HepG2 (cell line): ENCODE data around the gene CASD1. TPM values are rescaled to one million over a fixed set of nuclear protein-coding genes. Genes with fewer than 3 reads are reported as not detected.
A peak's percentile ranks its signal among the peaks of the same experiment; 100 is the strongest.

Experiments used
- ARNTL ChIP-seq: sonication (generic); formaldehyde crosslinking; IDR thresholded peaks from 2 replicates; pipeline ENCODE4 v1.4.0; 2020; ENCODE audit warnings: mild to moderate bottlenecking, missing genetic modification reagents
- CTCF ChIP-seq: sonication (generic); formaldehyde crosslinking; IDR thresholded peaks from 2 replicates; pipeline ENCODE4 v1.5.0; 2020; ENCODE audit warnings: mild to moderate bottlenecking, missing genetic modification reagents, moderate library complexity
- DMAP1 ChIP-seq: IDR thresholded peaks from 2 replicates; pipeline ENCODE4 v1.6.1; 2016
- E2F2 ChIP-seq: sonication (generic); formaldehyde crosslinking; IDR thresholded peaks from 2 replicates; pipeline ENCODE4 v1.4.0; 2020; ENCODE audit warnings: missing genetic modification reagents, borderline replicate concordance
- ERF ChIP-seq: IDR thresholded peaks from 2 replicates; pipeline ENCODE4 v1.6.1; 2018; ENCODE audit warnings: missing biosample characterization, missing genetic modification reagents
- ETV6 ChIP-seq: sonication (generic); formaldehyde crosslinking; conservative IDR thresholded peaks from 2 replicates; pipeline ENCODE4 v1.4.0; 2020; ENCODE audit warnings: missing genetic modification reagents
- GLI4 ChIP-seq: sonication (generic); formaldehyde crosslinking; IDR thresholded peaks from 2 replicates; pipeline ENCODE4 v1.5.1; 2020; ENCODE audit warnings: missing genetic modification reagents, mild to moderate bottlenecking, moderate library complexity, borderline replicate concordance
- KMT2A ChIP-seq: sonication (generic); formaldehyde crosslinking; IDR thresholded peaks from 2 replicates; pipeline ENCODE4 v1.4.0; 2020; ENCODE audit warnings: missing genetic modification reagents
- NCOA2 ChIP-seq: sonication (generic); formaldehyde crosslinking; IDR thresholded peaks from 2 replicates; pipeline ENCODE4 v1.8.0; 2022; ENCODE audit warnings: inconsistent platforms
- PBX3 ChIP-seq: sonication (generic); formaldehyde crosslinking; IDR thresholded peaks from 2 replicates; pipeline ENCODE4 v1.8.1; 2023; ENCODE audit warnings: missing genetic modification reagents, inconsistent platforms, borderline replicate concordance
- PHF5A ChIP-seq: IDR thresholded peaks from one replicate; pipeline ENCODE4 v1.6.1; 2018; ENCODE audit warnings: low read depth, missing genetic modification reagents; ENCODE audit not compliant: unreplicated experiment
- SALL1 ChIP-seq: sonication (generic); formaldehyde crosslinking; IDR thresholded peaks from 2 replicates; pipeline ENCODE4 v1.8.0; 2022; ENCODE audit warnings: mild to moderate bottlenecking, missing genetic modification reagents
- SP4 ChIP-seq: sonication (generic); formaldehyde crosslinking; IDR thresholded peaks from 2 replicates; pipeline ENCODE4 v1.8.1; 2023; ENCODE audit warnings: mild to moderate bottlenecking, missing genetic modification reagents
- TOPORS ChIP-seq: sonication (generic); formaldehyde crosslinking; IDR thresholded peaks from 2 replicates; pipeline ENCODE4 v1.8.0; 2023; ENCODE audit warnings: mild to moderate bottlenecking, missing genetic modification reagents
- U2AF1 ChIP-seq: fragments of 200-400 bp; formaldehyde crosslinking; optimal IDR thresholded peaks from 2 replicates; pipeline ENCODE3; 2017; ENCODE audit warnings: mild to moderate bottlenecking, low read depth, low read length
- ZFP1 ChIP-seq: IDR thresholded peaks from 2 replicates; pipeline ENCODE4 v1.6.1; 2016
- ZFYVE20 ChIP-seq: sonication (generic); formaldehyde crosslinking; IDR thresholded peaks from 2 replicates; pipeline ENCODE4 v1.8.0; 2023; ENCODE audit warnings: low read depth, mild to moderate bottlenecking, moderate library complexity, missing genetic modification reagents, borderline replicate concordance
- ZMYM4 ChIP-seq: sonication (generic); formaldehyde crosslinking; IDR thresholded peaks from 2 replicates; pipeline ENCODE4 v1.8.1; 2023; ENCODE audit warnings: mild to moderate bottlenecking, missing genetic modification reagents
- ZNF101 ChIP-seq: sonication (generic); formaldehyde crosslinking; IDR thresholded peaks from 2 replicates; pipeline ENCODE4 v1.4.0; 2020; ENCODE audit warnings: mild to moderate bottlenecking, low read depth, missing genetic modification reagents, borderline replicate concordance
- ZNF160 ChIP-seq: sonication (generic); formaldehyde crosslinking; IDR thresholded peaks from 2 replicates; pipeline ENCODE4 v1.8.0; 2022; ENCODE audit warnings: mild to moderate bottlenecking, inconsistent platforms, missing genetic modification reagents
- ZNF317 ChIP-seq: sonication (generic); formaldehyde crosslinking; IDR thresholded peaks from 2 replicates; pipeline ENCODE4 v1.5.0; 2020; ENCODE audit warnings: mild to moderate bottlenecking, missing genetic modification reagents
- ZNF354B ChIP-seq: sonication (generic); formaldehyde crosslinking; IDR thresholded peaks from 2 replicates; pipeline ENCODE4 v1.8.0; 2022; ENCODE audit warnings: mild to moderate bottlenecking, missing genetic modification reagents
- ZNF558 ChIP-seq: sonication (generic); formaldehyde crosslinking; IDR thresholded peaks from 2 replicates; pipeline ENCODE4 v1.9.0; 2022; ENCODE audit warnings: mild to moderate bottlenecking, missing genetic modification reagents, borderline replicate concordance
- ZNF570 ChIP-seq: sonication (generic); formaldehyde crosslinking; IDR thresholded peaks from 2 replicates; pipeline ENCODE4 v1.4.0; 2020; ENCODE audit warnings: mild to moderate bottlenecking, missing genetic modification reagents, borderline replicate concordance
- ZNF619 ChIP-seq: sonication (generic); formaldehyde crosslinking; IDR thresholded peaks from 2 replicates; pipeline ENCODE4 v1.4.0; 2020; ENCODE audit warnings: mild to moderate bottlenecking, missing genetic modification reagents
- ZNF816 ChIP-seq: sonication (generic); formaldehyde crosslinking; IDR thresholded peaks from 2 replicates; pipeline ENCODE4 v1.8.0; 2022; ENCODE audit warnings: missing genetic modification reagents, mild to moderate bottlenecking, borderline replicate concordance
- ZNF879 ChIP-seq: sonication (generic); formaldehyde crosslinking; IDR thresholded peaks from 2 replicates; pipeline ENCODE4 v1.8.1; 2023; ENCODE audit warnings: missing genetic modification reagents
- ZSCAN31 ChIP-seq: sonication (generic); formaldehyde crosslinking; IDR thresholded peaks from 2 replicates; pipeline ENCODE4 v1.5.0; 2020; ENCODE audit warnings: low read depth, mild to moderate bottlenecking, missing genetic modification reagents
- polyA plus RNA-seq, 8 experiments: library from polyadenylated mRNA; depleted of rRNA in 3 of 8; stranded (reverse) in 7 of 8; unstranded in 1 of 8; fragments of >200 nt; fragmentation: Illumina TruSeq in 4 of 8; extraction: Trizol in 4 of 8; gene quantifications; 2 replicates each; pipeline versions ENCODE4 v1.2.1 to v1.2.3, GENCODE V29; 2011 to 2016; ENCODE audit warnings: low read depth in 4 of 8, missing spikeins in 1 of 8, mixed read lengths in 1 of 8; ENCODE audit not compliant: insufficient read depth in 1 of 8
- total RNA-seq, 5 experiments: library from RNA; depleted of rRNA; stranded (reverse); fragments of >200 nt; fragmentation: Illumina TruSeq; extraction: Trizol; gene quantifications; 2 replicates each; pipeline ENCODE4 v1.2.3, GENCODE V29; 2016; ENCODE audit warnings: low read depth in 1 of 5

Gene CASD1
- total and polyA plus RNA-seq, 2 of the 13 experiments (the other 11 are each of a cell fraction or from before 2014, with no cell fraction given) = 22.9 to 32.6 TPM

DNA sequence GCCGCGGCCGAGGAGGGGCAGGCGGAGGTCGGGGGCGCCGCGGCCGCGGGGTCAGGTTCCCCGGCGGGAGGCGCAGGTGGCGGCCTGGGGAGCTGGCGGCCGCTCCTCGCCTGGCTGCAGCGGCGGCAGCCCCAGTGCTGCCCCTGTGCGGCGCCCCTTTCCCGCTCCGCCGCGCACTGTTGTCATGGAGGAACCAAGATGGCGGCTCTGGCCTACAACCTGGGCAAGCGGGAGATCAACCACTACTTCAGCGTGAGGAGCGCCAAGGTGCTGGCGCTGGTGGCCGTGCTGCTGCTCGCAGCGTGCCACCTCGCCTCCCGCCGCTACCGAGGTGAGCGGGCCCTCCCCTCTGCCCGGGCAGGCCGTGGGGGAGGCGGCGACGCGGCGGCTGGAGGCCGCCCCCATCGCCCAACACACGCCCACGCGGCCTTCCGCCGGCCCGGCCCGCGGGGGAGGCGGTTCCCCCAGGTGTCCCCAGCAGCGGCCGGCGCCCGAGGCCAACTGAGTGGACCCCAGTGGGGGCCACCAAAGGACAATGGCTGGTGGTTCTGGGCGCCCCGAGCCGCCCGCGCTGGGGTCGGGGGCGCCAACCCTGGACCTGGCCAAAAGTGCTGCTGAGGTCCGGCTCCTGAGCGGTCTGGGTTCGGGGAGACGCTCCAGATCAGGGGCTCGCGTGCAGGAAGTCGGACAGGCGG lies 425 bp downstream of the CASD1 start (continued):
- TF ChIP-seq E2F2 (no peak; the same call in 1 of the 2 replicates), SP4 (CRISPR knock-in tag) (0 out of 2 replicates have a peak, but pooled peaks have one; percentile 54), TOPORS (CRISPR knock-in tag) (0 out of 2 replicates have a peak, but pooled peaks have one; percentile 68), ZSCAN31 (CRISPR knock-in tag) (no peak; the same call in 1 of the 2 replicates), ZNF354B (CRISPR knock-in tag) (0 out of 2 replicates have a peak, but pooled peaks have one; percentile 65), U2AF1 (no peak), ZNF619 (CRISPR knock-in tag) (no peak), PBX3 (CRISPR knock-in tag) (no peak), ZNF570 (CRISPR knock-in tag) (no peak), ZNF101 (CRISPR knock-in tag) (no peak), ETV6 (CRISPR knock-in tag) (peak; percentile 75; the same call in 1 of the 2 replicates), SALL1 (CRISPR knock-in tag) (peak; percentile 71), ZMYM4 (peak; percentile 88), ZFP1 (CRISPR knock-in tag) (no peak), ZNF558 (peak; percentile 87; the same call in 1 of the 2 replicates), PHF5A (no peak), KMT2A (CRISPR knock-in tag) (peak; percentile 76), ERF (CRISPR knock-in tag) (0 out of 2 replicates have a peak, but pooled peaks have one; percentile 34), CTCF (CRISPR knock-in tag) (peak; percentile 45), DMAP1 (CRISPR knock-in tag) (peak; percentile 73), ZNF816 (no peak), ZNF160 (CRISPR knock-in tag) (no peak), ZNF879 (CRISPR knock-in tag) (no peak), GLI4 (no peak; the same call in 1 of the 2 replicates), ARNTL (CRISPR knock-in tag) (no peak), NCOA2 (CRISPR knock-in tag) (peak; percentile 34; the same call in 1 of the 2 replicates), ZFYVE20 (CRISPR knock-in tag) (no peak), ZNF317 (CRISPR knock-in tag) (no peak)
